Endometrium (tissue), 2 donors: ENCODE results near the gene TMPRSS2.

Experiments
- FAIRE-seq: peaks from 2 replicates; lab custom pipeline; 2012; peaks lifted over from hg19 to GRCh38; lab: Jason Lieb, UNC
- donor health status: control.
- donor health status: control.

Gene TMPRSS2

GRCh38 chr21:41509733-41510132 is 1.8 kb upstream of the TMPRSS2 start:
- no peak for FAIRE-seq

GRCh38 chr21:41509145-41509496 is 1.2 kb upstream of the TMPRSS2 start:
- no peak for FAIRE-seq

GRCh38 chr21:41508415-41509144 is 622 bp upstream of the TMPRSS2 start:
- no peak for FAIRE-seq

GRCh38 chr21:41506611-41507520 is 1.1 kb downstream of the TMPRSS2 start:
- no peak for FAIRE-seq

- FAIRE-seq = no peak
Observed at GRCh38 chr21:41506005-41506594, 1.9 kb downstream of the TMPRSS2 start.

GRCh38 chr21:41504030-41504429 is 3.9 kb downstream of the TMPRSS2 start:
- no peak for FAIRE-seq

GRCh38 chr21:41503331-41503730 is 4.6 kb downstream of the TMPRSS2 start:
- FAIRE-seq = no peak

- no peak for FAIRE-seq
Observed at GRCh38 chr21:41501919-41502318, 6.0 kb downstream of the TMPRSS2 start.

GRCh38 chr21:41500931-41501381 is 7.0 kb downstream of the TMPRSS2 start:
- FAIRE-seq = no peak

- no peak for FAIRE-seq
Observed at GRCh38 chr21:41500363-41500762, 7.6 kb downstream of the TMPRSS2 start.

- FAIRE-seq = no peak
Observed at GRCh38 chr21:41499920-41500319, 8.0 kb downstream of the TMPRSS2 start.

GRCh38 chr21:41497788-41498187 is 10.2 kb downstream of the TMPRSS2 start:
- FAIRE-seq = no peak

- no peak for FAIRE-seq
Observed at GRCh38 chr21:41497008-41497407, 10.9 kb downstream of the TMPRSS2 start.

- no peak for FAIRE-seq
Observed at GRCh38 chr21:41494242-41494641, 13.7 kb downstream of the TMPRSS2 start.

GRCh38 chr21:41491412-41491811 is 16.5 kb downstream of the TMPRSS2 start:
- no peak for FAIRE-seq

GRCh38 chr21:41490330-41490729 is 17.6 kb downstream of the TMPRSS2 start:
- FAIRE-seq = no peak

- FAIRE-seq = no peak
Observed at GRCh38 chr21:41489329-41489728, 18.6 kb downstream of the TMPRSS2 start.

- FAIRE-seq = no peak
Observed at GRCh38 chr21:41488080-41488479, 19.9 kb downstream of the TMPRSS2 start.

GRCh38 chr21:41487082-41487481 is 20.9 kb downstream of the TMPRSS2 start:
- no peak for FAIRE-seq

GRCh38 chr21:41483973-41484372 is 24.0 kb downstream of the TMPRSS2 start:
- no peak for FAIRE-seq

GRCh38 chr21:41483415-41483814 is 24.5 kb downstream of the TMPRSS2 start:
- no peak for FAIRE-seq

GRCh38 chr21:41482980-41483379 is 25.0 kb downstream of the TMPRSS2 start:
- no peak for FAIRE-seq

GRCh38 chr21:41482301-41482700 is 25.7 kb downstream of the TMPRSS2 start:
- no peak for FAIRE-seq
